ENCODE results near the gene HDAC9.
"Not testable (repeated sequence)": the region's sequence is repeated elsewhere in the genome, so short reads cannot be mapped to it uniquely, and the experiment has no call there.

The HDAC9 gene

GRCh38 chr7:18974803-18975202 is 479.3 kb downstream of the HDAC9 start:
- Histone ChIP-seq H3K36me3 (ENCODE audit: insufficient read depth, low read length) (no peaks in the 10 kb centered on the region), H3K9ac (ENCODE audit: insufficient read length) (no peak overlapping the region), H3K4me3 (no peak overlapping the region), H3K9me3 (ENCODE audit: low read depth, low read length) (no peaks in the 10 kb centered on the region), H3K27ac (peak overlapping the region; percentile 59; the same call in 1 of the 2 replicates)
- no peak for TF ChIP-seq FOXP2 (optimal IDR thresholded peaks at IDR 0.05; ENCODE audit: control extremely low read depth, extremely low read length, insufficient read depth)
- no peak for DNase-seq (ENCODE audit: low read depth, low spot score)

GRCh38 chr7:18975276-18975675 is 479.7 kb downstream of the HDAC9 start:
- Histone ChIP-seq H3K9me3 (ENCODE audit: low read depth, low read length) (no peaks in the 10 kb centered on the region), H3K36me3 (ENCODE audit: insufficient read depth, low read length) (no peaks in the 10 kb centered on the region), H3K9ac (ENCODE audit: insufficient read length) (no peak overlapping the region), H3K4me3 (no peak overlapping the region), H3K27ac (peak overlapping the region; percentile 59; the same call in 1 of the 2 replicates)
- no peak for DNase-seq (ENCODE audit: low read depth, low spot score)
- TF ChIP-seq POLR2AphosphoS5 (IDR thresholded peaks at IDR 0.05; ENCODE audit: borderline replicate concordance, low read depth, low read length): no peak
- no peak for TF ChIP-seq FOXP2 (optimal IDR thresholded peaks at IDR 0.05; ENCODE audit: control extremely low read depth, extremely low read length, insufficient read depth)
- no peak for TF ChIP-seq EZH2 (IDR thresholded peaks at IDR 0.05)

- Histone ChIP-seq H3K4me3 (no peak overlapping the region), H3K36me3 (ENCODE audit: insufficient read depth, low read length) (no peaks in the 10 kb centered on the region), H3K27ac (0 out of 2 replicates have a peak overlapping the region, but pooled peaks have one; percentile 95), H3K9ac (ENCODE audit: insufficient read length) (no peak overlapping the region), H3K9me3 (ENCODE audit: low read depth, low read length) (no peaks in the 10 kb centered on the region)
- TF ChIP-seq FOXP2 (optimal IDR thresholded peaks at IDR 0.05; ENCODE audit: control extremely low read depth, extremely low read length, insufficient read depth) (no peak), EZH2 (IDR thresholded peaks at IDR 0.05) (no peak), POLR2AphosphoS5 (IDR thresholded peaks at IDR 0.05; ENCODE audit: borderline replicate concordance, low read depth, low read length) (no peak)
- DNase-seq (ENCODE audit: low read depth, low spot score): no peak
These were observed 480.2 kb downstream of the HDAC9 start for GRCh38 chr7:18975689-18976280.

- no peak for TF ChIP-seq EZH2 (IDR thresholded peaks at IDR 0.05)
- TF ChIP-seq POLR2AphosphoS5 (IDR thresholded peaks at IDR 0.05; ENCODE audit: borderline replicate concordance, low read depth, low read length): no peak
- no peak for TF ChIP-seq FOXP2 (optimal IDR thresholded peaks at IDR 0.05; ENCODE audit: control extremely low read depth, extremely low read length, insufficient read depth)
- no peak for DNase-seq (ENCODE audit: low read depth, low spot score)
- H3K27ac ChIP-seq: peak overlapping the region; percentile 95
- H3K36me3 ChIP-seq (ENCODE audit: insufficient read depth, low read length): peaks cover 3% of the 10 kb centered on the region; the same call in 1 of the 2 replicates
- H3K9ac ChIP-seq (ENCODE audit: insufficient read length): no peak overlapping the region
- no peaks in the 10 kb centered on the region for H3K9me3 ChIP-seq (ENCODE audit: low read depth, low read length)
- peak overlapping the region; percentile 60 for H3K4me3 ChIP-seq
These were observed 481.3 kb downstream of the HDAC9 start for GRCh38 chr7:18976715-18977471.

GRCh38 chr7:18978108-18978495 is 482.6 kb downstream of the HDAC9 start:
- Histone ChIP-seq H3K36me3 (ENCODE audit: insufficient read depth, low read length) (peaks cover 5% of the 10 kb centered on the region), H3K27ac (peak overlapping the region; percentile 95), H3K9me3 (ENCODE audit: low read depth, low read length) (peaks cover 4% of the 10 kb centered on the region; the same call in 1 of the 2 replicates), H3K9ac (ENCODE audit: insufficient read length) (peak overlapping the region; percentile 21), H3K4me3 (peak overlapping the region; percentile 60)
- no peak for DNase-seq (ENCODE audit: low read depth, low spot score)
- no peak for TF ChIP-seq FOXP2 (optimal IDR thresholded peaks at IDR 0.05; ENCODE audit: control extremely low read depth, extremely low read length, insufficient read depth)
- no peak for TF ChIP-seq EZH2 (IDR thresholded peaks at IDR 0.05)
- peak; percentile 4; the same call in 1 of the 2 replicates for TF ChIP-seq POLR2AphosphoS5 (IDR thresholded peaks at IDR 0.05; ENCODE audit: borderline replicate concordance, low read depth, low read length)

GRCh38 chr7:18990700-18991099 is 495.2 kb downstream of the HDAC9 start:
- not testable (repeated sequence) for DNase-seq (ENCODE audit: low read depth, low spot score); H3K4me3 ChIP-seq; H3K9me3 ChIP-seq (ENCODE audit: low read depth, low read length); H3K27ac ChIP-seq; H3K9ac ChIP-seq (ENCODE audit: insufficient read length)
- peaks cover 24% of the 10 kb centered on the region for H3K36me3 ChIP-seq (ENCODE audit: insufficient read depth, low read length)

GRCh38 chr7:18993933-18994668 is 498.6 kb downstream of the HDAC9 start:
- TF ChIP-seq POLR2AphosphoS5 (IDR thresholded peaks at IDR 0.05; ENCODE audit: borderline replicate concordance, low read depth, low read length) (no peak), EZH2 (IDR thresholded peaks at IDR 0.05) (no peak), FOXP2 (optimal IDR thresholded peaks at IDR 0.05; ENCODE audit: control extremely low read depth, extremely low read length, insufficient read depth) (no peak)
- no peak overlapping the region for H3K9ac ChIP-seq (ENCODE audit: insufficient read length)
- no peak overlapping the region for H3K4me3 ChIP-seq
- peaks cover 38% of the 10 kb centered on the region for H3K36me3 ChIP-seq (ENCODE audit: insufficient read depth, low read length)
- no peaks in the 10 kb centered on the region for H3K9me3 ChIP-seq (ENCODE audit: low read depth, low read length)
- DNase-seq (ENCODE audit: low read depth, low spot score): no peak
- peak overlapping the region; percentile 30 for H3K27ac ChIP-seq

GRCh38 chr7:18995270-18995671 is 499.7 kb downstream of the HDAC9 start:
- no peak overlapping the region for H3K9ac ChIP-seq (ENCODE audit: insufficient read length)
- peaks cover 46% of the 10 kb centered on the region for H3K36me3 ChIP-seq (ENCODE audit: insufficient read depth, low read length)
- no peak overlapping the region for H3K4me3 ChIP-seq
- H3K27ac ChIP-seq: peak overlapping the region; percentile 65; the same call in 1 of the 2 replicates
- DNase-seq (ENCODE audit: low read depth, low spot score): no peak
- TF ChIP-seq POLR2AphosphoS5 (IDR thresholded peaks at IDR 0.05; ENCODE audit: borderline replicate concordance, low read depth, low read length): no peak
- TF ChIP-seq FOXP2 (optimal IDR thresholded peaks at IDR 0.05; ENCODE audit: control extremely low read depth, extremely low read length, insufficient read depth): no peak
- TF ChIP-seq EZH2 (IDR thresholded peaks at IDR 0.05): no peak
- H3K9me3 ChIP-seq (ENCODE audit: low read depth, low read length): no peaks in the 10 kb centered on the region

All from SK-N-MC (cell line).